Measurements from ENCODE around the gene SOCS7. TPM values are rescaled to one million over a fixed set of nuclear protein-coding genes. Genes with fewer than 3 reads are reported as not detected.

The SOCS7 gene
- total and polyA plus RNA-seq, 2 donors (not counting 1 experiment from before 2014, with no cell fraction given): 9.4 to 20.8 TPM

GRCh38 chr17:38334480-38335364 lies 16.9 kb upstream of the SOCS7 start:
- ATAC-seq (ENCODE audit: low read depth) (no peak), DNase-seq (no peak)
- 90% methylated on average over 26 of the region's 30 CpGs for WGBS (ENCODE audit: insufficient coverage)
- Histone ChIP-seq H3K9ac (ENCODE audit: low read length) (no peak overlapping the region), H4K20me1 (ENCODE audit: control insufficient read depth, insufficient read depth, low read length, poor library complexity, severe bottlenecking) (no peaks in the 10 kb centered on the region), H2AFZ (ENCODE audit: insufficient read depth, low read depth, low read length, poor library complexity, severe bottlenecking) (no peak overlapping the region), H3K79me2 (ENCODE audit: control insufficient read depth, insufficient read depth, low read length) (no peaks in the 10 kb centered on the region), H3K4me1 (ENCODE audit: control insufficient read depth in 2 of 2, insufficient read depth in 2 of 2, low read length in 2 of 2) (no peaks in the 10 kb centered on the region), H3K27me3 (replicated peaks in 1 of 4; ENCODE audit: control extremely low read depth in 1 of 4, control insufficient read depth in 3 of 4, insufficient read depth in 4 of 4, low read length in 3 of 4) (peaks cover 0 to 8% (median 3%) of the 10 kb centered on the region in 4 experiments), H3K27ac (ENCODE audit: low read length in 2 of 2) (no peak overlapping the region), H3K9me3 (ENCODE audit: control extremely low read depth in 1 of 3, control insufficient read depth in 2 of 3, insufficient read depth in 1 of 3, low read length in 2 of 3) (no peaks in the 10 kb centered on the region), H3K36me3 (replicated peaks in 1 of 2; ENCODE audit: control extremely low read depth in 1 of 2, control insufficient read depth in 1 of 2, extremely low read depth in 1 of 2, insufficient read depth in 2 of 2, low read length in 1 of 2) (no peaks in the 10 kb centered on the region), H3K4me3 (ENCODE audit: control extremely low read depth in 1 of 5, extremely low read depth in 1 of 5, insufficient read depth in 1 of 5, low read depth in 2 of 5, low read length in 4 of 5) (no peak overlapping the region), H3K4me2 (replicated peaks; ENCODE audit: low read depth, low read length, poor library complexity, severe bottlenecking) (no peak overlapping the region)
- TF ChIP-seq, protein P1, sequence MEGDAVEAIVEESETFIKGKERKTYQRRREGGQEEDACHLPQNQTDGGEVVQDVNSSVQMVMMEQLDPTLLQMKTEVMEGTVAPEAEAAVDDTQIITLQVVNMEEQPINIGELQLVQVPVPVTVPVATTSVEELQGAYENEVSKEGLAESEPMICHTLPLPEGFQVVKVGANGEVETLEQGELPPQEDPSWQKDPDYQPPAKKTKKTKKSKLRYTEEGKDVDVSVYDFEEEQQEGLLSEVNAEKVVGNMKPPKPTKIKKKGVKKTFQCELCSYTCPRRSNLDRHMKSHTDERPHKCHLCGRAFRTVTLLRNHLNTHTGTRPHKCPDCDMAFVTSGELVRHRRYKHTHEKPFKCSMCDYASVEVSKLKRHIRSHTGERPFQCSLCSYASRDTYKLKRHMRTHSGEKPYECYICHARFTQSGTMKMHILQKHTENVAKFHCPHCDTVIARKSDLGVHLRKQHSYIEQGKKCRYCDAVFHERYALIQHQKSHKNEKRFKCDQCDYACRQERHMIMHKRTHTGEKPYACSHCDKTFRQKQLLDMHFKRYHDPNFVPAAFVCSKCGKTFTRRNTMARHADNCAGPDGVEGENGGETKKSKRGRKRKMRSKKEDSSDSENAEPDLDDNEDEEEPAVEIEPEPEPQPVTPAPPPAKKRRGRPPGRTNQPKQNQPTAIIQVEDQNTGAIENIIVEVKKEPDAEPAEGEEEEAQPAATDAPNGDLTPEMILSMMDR (IDR thresholded peaks at IDR 0.05): no peak
- TF ChIP-seq EZH2 (IDR thresholded peaks at IDR 0.05; ENCODE audit: borderline replicate concordance, insufficient read depth, low read depth, low read length, poor library complexity, severe bottlenecking): no peak
- no peak overlapping the region for H3K4me3 Mint-ChIP-seq
- POLR2A ChIA-PET: no interaction called here
- H3K9me3 Mint-ChIP-seq (ENCODE audit: insufficient read depth): no peaks in the 10 kb centered on the region
- intact Hi-C loops (cut with micrococcal nuclease): no loop called here
- no peak overlapping the region for H3K27ac Mint-ChIP-seq
- no peaks in the 10 kb centered on the region for H3K4me1 Mint-ChIP-seq
- peaks cover 15% of the 10 kb centered on the region for H3K27me3 Mint-ChIP-seq
- CTCF ChIA-PET: interaction anchor here (1.3 to 2.4 kb wide), 2 partner anchors 12 to 80 kb away, joined by 3 to 10 read pairs; no protein-coding TSS in a partner anchor

DNA sequence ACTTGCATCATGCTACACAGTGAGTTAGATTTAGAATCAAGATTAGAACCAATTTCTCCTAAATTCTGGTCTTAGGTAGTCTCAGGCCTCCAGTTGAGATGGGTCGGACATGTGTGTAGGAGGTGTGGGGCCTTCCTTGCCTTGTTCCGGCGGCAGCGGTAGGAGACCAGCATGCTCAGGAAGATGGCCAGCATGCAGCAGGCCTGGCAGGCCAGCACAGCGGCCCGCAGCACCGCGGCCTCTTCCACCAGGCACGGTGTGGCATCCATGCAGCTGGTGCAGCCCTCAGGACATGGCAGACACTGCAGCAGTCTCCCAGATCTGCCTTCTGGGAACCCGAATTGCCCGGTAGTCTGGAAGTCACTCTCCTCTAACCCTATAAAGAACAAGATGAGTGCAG lies 14.8 kb upstream of the SOCS7 start:
- Histone ChIP-seq H2AFZ (ENCODE audit: insufficient read depth, low read depth, low read length, poor library complexity, severe bottlenecking) (no peak overlapping the region), H3K36me3 (replicated peaks in 1 of 2; ENCODE audit: control extremely low read depth in 1 of 2, control insufficient read depth in 1 of 2, extremely low read depth in 1 of 2, insufficient read depth in 2 of 2, low read length in 1 of 2) (no peaks in the 10 kb centered on the region), H3K9ac (ENCODE audit: low read length) (no peak overlapping the region), H3K79me2 (ENCODE audit: control insufficient read depth, insufficient read depth, low read length) (no peaks in the 10 kb centered on the region), H4K20me1 (ENCODE audit: control insufficient read depth, insufficient read depth, low read length, poor library complexity, severe bottlenecking) (no peaks in the 10 kb centered on the region), H3K4me2 (replicated peaks; ENCODE audit: low read depth, low read length, poor library complexity, severe bottlenecking) (no peak overlapping the region), H3K27ac (ENCODE audit: low read length in 2 of 2) (no peak overlapping the region), H3K27me3 (replicated peaks in 1 of 4; ENCODE audit: control extremely low read depth in 1 of 4, control insufficient read depth in 3 of 4, insufficient read depth in 4 of 4, low read length in 3 of 4) (peaks cover 0 to 4% (median 0%) of the 10 kb centered on the region in 4 experiments), H3K4me1 (ENCODE audit: control insufficient read depth in 2 of 2, insufficient read depth in 2 of 2, low read length in 2 of 2) (no peaks in the 10 kb centered on the region), H3K9me3 (ENCODE audit: control extremely low read depth in 1 of 3, control insufficient read depth in 2 of 3, insufficient read depth in 1 of 3, low read length in 2 of 3) (no peaks in the 10 kb centered on the region), H3K4me3 (ENCODE audit: control extremely low read depth in 1 of 5, extremely low read depth in 1 of 5, insufficient read depth in 1 of 5, low read depth in 2 of 5, low read length in 4 of 5) (no peak overlapping the region)
- WGBS (ENCODE audit: insufficient coverage): 97% methylated on average over 10 of the region's 11 CpGs
- H3K9me3 Mint-ChIP-seq (ENCODE audit: insufficient read depth): no peaks in the 10 kb centered on the region
- ChIA-PET CTCF (interaction anchor here (1.2 kb wide), 1 partner anchor 11 kb away, joined by 3 read pairs; no protein-coding TSS in a partner anchor), POLR2A (no interaction called here)
- H3K27ac Mint-ChIP-seq: no peak overlapping the region
- peaks cover 7% of the 10 kb centered on the region for H3K27me3 Mint-ChIP-seq
- no peaks in the 10 kb centered on the region for H3K4me1 Mint-ChIP-seq
- H3K4me3 Mint-ChIP-seq: no peak overlapping the region
- TF ChIP-seq, protein P1 (IDR thresholded peaks at IDR 0.05): no peak
- TF ChIP-seq EZH2 (IDR thresholded peaks at IDR 0.05; ENCODE audit: borderline replicate concordance, insufficient read depth, low read depth, low read length, poor library complexity, severe bottlenecking): no peak
- no peak for ATAC-seq (ENCODE audit: low read depth)
- intact Hi-C loops (cut with micrococcal nuclease): no loop called here
- no peak for DNase-seq
